ENCODE data around the gene REC8. TPM values are rescaled to one million over a fixed set of nuclear protein-coding genes. Genes with fewer than 3 reads are reported as not detected.

REC8 gene
- total RNA-seq, 1 experiment from 2014 or later = 6.1 TPM

GRCh38 chr14:24195186-24196070, 23.5 kb downstream of the REC8 start, which contains the start of gene TM9SF1:
TM9SF1 (minus strand) TSS chr14:24195441; CDS start chr14:24195019, 422 bp downstream.
- intact Hi-C loops (cut with micrococcal nuclease) = loop anchor here (5.0 kb wide), 1 partner anchor 47 kb away; the partner anchor contains the start of gene TINF2
- Mint-ChIP-seq H3K27me3 (ENCODE audit: insufficient read depth, unreplicated experiment) (no peaks in the 10 kb centered on the region), H3K4me3 (ENCODE audit: unreplicated experiment) (peak within 1 kb of the TSS; percentile 81), H3K36me3 (ENCODE audit: insufficient read depth, unreplicated experiment) (peaks cover 50% of the 10 kb centered on the region), H3K27ac (ENCODE audit: low read depth, unreplicated experiment) (peak within 1 kb of the TSS; percentile 96), H3K4me1 (ENCODE audit: insufficient read depth, unreplicated experiment) (peaks cover 18% of the 10 kb centered on the region), H3K9me3 (ENCODE audit: unreplicated experiment) (no peaks in the 10 kb centered on the region)
- CTCF ChIA-PET = interaction anchor here (0.7 to 3.3 kb wide), 12 partner anchors 11 to 1759 kb away, joined by 3 to 17 read pairs (median 3); partner anchors contain the start of genes CIDEB, TINF2 and TSSK4
- POLR2A ChIA-PET = interaction anchor here (0.6 to 3.9 kb wide), 33 partner anchors 9 to 1129 kb away, joined by 3 to 68 read pairs (median 6); partner anchors contain the start of genes CHMP4A, DCAF11, DHRS1 and EMC9
- TF ChIP-seq, protein P1, sequence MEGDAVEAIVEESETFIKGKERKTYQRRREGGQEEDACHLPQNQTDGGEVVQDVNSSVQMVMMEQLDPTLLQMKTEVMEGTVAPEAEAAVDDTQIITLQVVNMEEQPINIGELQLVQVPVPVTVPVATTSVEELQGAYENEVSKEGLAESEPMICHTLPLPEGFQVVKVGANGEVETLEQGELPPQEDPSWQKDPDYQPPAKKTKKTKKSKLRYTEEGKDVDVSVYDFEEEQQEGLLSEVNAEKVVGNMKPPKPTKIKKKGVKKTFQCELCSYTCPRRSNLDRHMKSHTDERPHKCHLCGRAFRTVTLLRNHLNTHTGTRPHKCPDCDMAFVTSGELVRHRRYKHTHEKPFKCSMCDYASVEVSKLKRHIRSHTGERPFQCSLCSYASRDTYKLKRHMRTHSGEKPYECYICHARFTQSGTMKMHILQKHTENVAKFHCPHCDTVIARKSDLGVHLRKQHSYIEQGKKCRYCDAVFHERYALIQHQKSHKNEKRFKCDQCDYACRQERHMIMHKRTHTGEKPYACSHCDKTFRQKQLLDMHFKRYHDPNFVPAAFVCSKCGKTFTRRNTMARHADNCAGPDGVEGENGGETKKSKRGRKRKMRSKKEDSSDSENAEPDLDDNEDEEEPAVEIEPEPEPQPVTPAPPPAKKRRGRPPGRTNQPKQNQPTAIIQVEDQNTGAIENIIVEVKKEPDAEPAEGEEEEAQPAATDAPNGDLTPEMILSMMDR (IDR thresholded peaks at IDR 0.05; ENCODE audit: unreplicated experiment) = no peak
- no TSS peak for BruUV-seq (replicated peaks)
- peak; percentile 84 for DNase-seq (ENCODE audit: unreplicated experiment)

DNA sequence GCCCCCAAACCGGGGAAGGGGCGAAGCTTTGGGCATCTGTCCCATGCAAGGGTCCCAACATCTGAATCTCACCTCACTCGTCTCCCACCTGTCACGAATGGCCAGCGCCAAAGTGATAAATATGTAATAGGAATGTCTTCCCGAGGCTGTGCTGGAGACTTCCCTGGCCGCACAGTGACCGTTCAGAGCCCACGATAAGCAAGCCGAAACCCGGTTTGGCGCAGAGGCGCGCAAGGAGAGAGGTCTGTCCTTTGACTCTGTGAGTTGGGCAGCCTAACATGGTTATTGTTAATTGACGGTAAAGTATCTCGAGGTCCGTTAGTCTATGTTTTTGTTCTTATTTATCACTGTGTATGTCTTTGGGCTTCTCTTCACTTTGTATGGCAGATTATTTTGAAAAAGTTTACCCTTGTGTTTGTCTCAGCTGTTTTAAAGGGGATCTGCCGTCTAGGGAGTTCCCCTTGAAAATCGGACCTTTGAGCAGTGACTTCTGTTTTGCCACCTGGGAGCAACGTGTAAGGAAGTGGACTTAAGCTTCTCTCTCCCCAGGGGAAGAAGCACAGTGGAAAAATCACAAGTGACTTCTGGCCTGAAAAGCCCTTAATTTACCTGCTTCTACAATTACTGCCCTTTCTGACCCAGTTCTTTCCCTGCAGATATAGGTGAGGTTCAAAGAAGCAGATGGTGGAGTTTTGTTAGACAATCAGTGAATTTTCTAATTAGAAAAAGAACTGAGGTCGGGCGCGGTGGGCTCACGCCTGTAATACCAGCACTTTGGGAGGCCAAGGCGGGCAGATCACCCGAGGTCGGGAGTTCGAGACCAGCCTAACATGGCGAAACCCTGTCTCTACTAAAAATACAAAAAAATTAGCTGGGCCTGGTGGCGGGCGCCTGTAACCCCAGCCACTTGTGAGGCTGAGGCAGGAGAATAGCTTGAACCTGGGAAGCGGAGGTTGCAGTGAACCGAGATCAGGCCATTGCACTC, 24.5 kb downstream of the REC8 start:
- Mint-ChIP-seq H3K27ac (ENCODE audit: low read depth, unreplicated experiment) (peak overlapping the region; percentile 96), H3K36me3 (ENCODE audit: insufficient read depth, unreplicated experiment) (peaks cover 45% of the 10 kb centered on the region), H3K27me3 (ENCODE audit: insufficient read depth, unreplicated experiment) (no peaks in the 10 kb centered on the region), H3K4me1 (ENCODE audit: insufficient read depth, unreplicated experiment) (peaks cover 18% of the 10 kb centered on the region), H3K9me3 (ENCODE audit: unreplicated experiment) (no peaks in the 10 kb centered on the region), H3K4me3 (ENCODE audit: unreplicated experiment) (peak overlapping the region; percentile 81)
- BruUV-seq (replicated peaks) = TSS peak; percentile 66
- POLR2A ChIA-PET = interaction anchor here (0.7 to 3.9 kb wide), 32 partner anchors 8 to 895 kb away, joined by 3 to 68 read pairs (median 6); partner anchors contain the start of genes CHMP4A, DCAF11, DHRS1 and EMC9
- intact Hi-C loops (cut with micrococcal nuclease) = loop anchor here (5.0 kb wide), 1 partner anchor 46 kb away; the partner anchor contains the start of gene TINF2
- CTCF ChIA-PET = interaction anchor here (0.7 to 3.3 kb wide), 7 partner anchors 10 to 864 kb away, joined by 3 to 17 read pairs (median 3); partner anchors contain the start of genes CIDEB and TINF2
- DNase-seq (ENCODE audit: unreplicated experiment) = peak; percentile 32
- TF ChIP-seq, protein P1 (IDR thresholded peaks at IDR 0.05; ENCODE audit: unreplicated experiment) = no peak

DNA sequence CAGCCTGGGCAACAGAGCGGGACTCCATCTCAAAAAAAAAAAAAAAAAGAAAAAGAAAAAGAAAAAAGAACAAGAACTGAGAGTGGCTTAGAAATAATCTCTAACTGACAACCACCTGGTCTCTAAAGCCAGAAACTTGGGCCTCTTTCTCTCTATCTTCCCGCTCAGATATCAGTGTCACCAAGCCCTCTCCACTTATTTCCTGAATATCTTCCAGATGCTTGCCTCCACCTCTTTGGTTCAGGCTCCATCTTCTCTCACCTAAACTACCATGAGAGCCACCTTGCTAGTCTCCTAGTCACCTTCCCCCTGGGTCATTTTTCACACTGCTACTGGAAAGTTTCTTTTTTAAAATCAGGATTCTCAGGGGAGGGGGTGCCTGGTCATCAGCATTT, 25.2 kb downstream of the REC8 start:
- no peaks in the 10 kb centered on the region for H3K9me3 Mint-ChIP-seq (ENCODE audit: unreplicated experiment)
- DNase-seq (ENCODE audit: unreplicated experiment) = no peak
- H3K27me3 Mint-ChIP-seq (ENCODE audit: insufficient read depth, unreplicated experiment) = no peaks in the 10 kb centered on the region
- intact Hi-C loops (cut with micrococcal nuclease) = loop anchor here (5.0 kb wide), 1 partner anchor 45 kb away; the partner anchor contains the start of gene TINF2
- H3K36me3 Mint-ChIP-seq (ENCODE audit: insufficient read depth, unreplicated experiment) = peaks cover 52% of the 10 kb centered on the region
- POLR2A ChIA-PET = interaction anchor here (1.1 to 3.9 kb wide), 10 partner anchors 15 to 719 kb away, joined by 3 to 68 read pairs (median 16); partner anchors contain the start of genes CHMP4A, DHRS1, LTB4R2 and MDP1
- TF ChIP-seq, protein P1 (IDR thresholded peaks at IDR 0.05; ENCODE audit: unreplicated experiment) = no peak
- no peak overlapping the region for H3K27ac Mint-ChIP-seq (ENCODE audit: low read depth, unreplicated experiment)
- H3K4me3 Mint-ChIP-seq (ENCODE audit: unreplicated experiment) = peak overlapping the region; percentile 81
- BruUV-seq (replicated peaks) = no TSS peak
- CTCF ChIA-PET = interaction anchor here (1.4 to 3.3 kb wide), 3 partner anchors 45 to 111 kb away, joined by 3 to 17 read pairs (median 8); partner anchors contain the start of genes CIDEB and TINF2
- peaks cover 18% of the 10 kb centered on the region for H3K4me1 Mint-ChIP-seq (ENCODE audit: insufficient read depth, unreplicated experiment)
